ENCODE results near the gene LSAMP. TPM values are rescaled to one million over a fixed set of nuclear protein-coding genes. Genes with fewer than 3 reads are reported as not detected.

The LSAMP gene
- total RNA-seq, 1 experiment from 2014 or later = 3.1 TPM

GRCh38 chr3:116247605-116248004 lies 197.7 kb downstream of the LSAMP start:
- no peak for ATAC-seq
- TF ChIP-seq TCF7L2 (IDR thresholded peaks at IDR 0.05; ENCODE audit: low read depth, low read length) (no peak), POLR2AphosphoS5 (IDR thresholded peaks at IDR 0.05; ENCODE audit: low read depth, low read length) (no peak), SIN3A (IDR thresholded peaks at IDR 0.05; ENCODE audit: borderline replicate concordance, insufficient read depth, low read depth, low read length) (no peak), CTCF (IDR thresholded peaks at IDR 0.05) (no peak), REST (IDR thresholded peaks at IDR 0.05; ENCODE audit: insufficient read depth in 1 of 2, low read depth in 2 of 2, low read length in 1 of 2) (no peak)
- H3K4me1 ChIP-seq (ENCODE audit: control insufficient read depth, insufficient read depth, low read length) = no peaks in the 10 kb centered on the region
- ChIA-PET CTCF (no interaction called here), POLR2A (no interaction called here)
- H3K9me3 ChIP-seq (ENCODE audit: control insufficient read depth, insufficient read depth, low read depth, low read length) = no peaks in the 10 kb centered on the region
- no TSS peak for BruUV-seq (replicated peaks)
- H3K27ac ChIP-seq (ENCODE audit: low read length) = no peak overlapping the region
- no peak overlapping the region for H3K4me3 ChIP-seq (ENCODE audit: low read depth in 2 of 2, low read length in 2 of 2)
- H3K36me3 ChIP-seq (ENCODE audit: control insufficient read depth, insufficient read depth, low read length) = no peaks in the 10 kb centered on the region
- in situ Hi-C loops (cut with HindIII; ENCODE audit: low pct_unique_long_range_greater_than_20kb, low sequenced_read_pairs) (no loop called here), intact Hi-C loops (cut with micrococcal nuclease; ENCODE audit: unreplicated experiment) (no loop called here)
- no peaks in the 10 kb centered on the region for H3K27me3 ChIP-seq (ENCODE audit: control insufficient read depth, insufficient read depth, low read length)
- no peak for DNase-seq (ENCODE audit: low read depth, low spot score)

- Histone ChIP-seq H3K27me3 (ENCODE audit: control insufficient read depth, insufficient read depth, low read length) (no peaks in the 10 kb centered on the region), H3K9me3 (ENCODE audit: control insufficient read depth, insufficient read depth, low read depth, low read length) (no peaks in the 10 kb centered on the region), H3K36me3 (ENCODE audit: control insufficient read depth, insufficient read depth, low read length) (no peaks in the 10 kb centered on the region), H3K4me3 (ENCODE audit: low read depth in 2 of 2, low read length in 2 of 2) (no peak overlapping the region), H3K4me1 (ENCODE audit: control insufficient read depth, insufficient read depth, low read length) (no peaks in the 10 kb centered on the region), H3K27ac (ENCODE audit: low read length) (no peak overlapping the region)
- no peak for TF ChIP-seq REST (IDR thresholded peaks at IDR 0.05; ENCODE audit: insufficient read depth in 1 of 2, low read depth in 2 of 2, low read length in 1 of 2)
- TF ChIP-seq POLR2AphosphoS5 (IDR thresholded peaks at IDR 0.05; ENCODE audit: low read depth, low read length) = no peak
- no peak for TF ChIP-seq SIN3A (IDR thresholded peaks at IDR 0.05; ENCODE audit: borderline replicate concordance, insufficient read depth, low read depth, low read length)
- TF ChIP-seq TCF7L2 (IDR thresholded peaks at IDR 0.05; ENCODE audit: low read depth, low read length) = no peak
- no peak for TF ChIP-seq CTCF (IDR thresholded peaks at IDR 0.05)
- ATAC-seq (no peak), DNase-seq (ENCODE audit: low read depth, low spot score) (no peak)
- BruUV-seq (replicated peaks) = no TSS peak
- POLR2A ChIA-PET = no interaction called here
- in situ Hi-C loops (cut with HindIII; ENCODE audit: low pct_unique_long_range_greater_than_20kb, low sequenced_read_pairs) = no loop called here
- CTCF ChIA-PET = no interaction called here
- intact Hi-C loops (cut with micrococcal nuclease; ENCODE audit: unreplicated experiment) = no loop called here
These were observed 198.8 kb downstream of the LSAMP start for GRCh38 chr3:116246406-116246980.
